GM12892 (cell line): Measurements from ENCODE around the gene CDK3. TPM values are rescaled to one million over a fixed set of nuclear protein-coding genes. Genes with fewer than 3 reads are reported as not detected.
"Not testable (repeated sequence)": the region's sequence is repeated elsewhere in the genome, so short reads cannot be mapped to it uniquely, and the experiment has no call there.

Experiments used
- DNase-seq: peaks from one replicate; pipeline ENCODE4 v3.0.0; 2011; ENCODE audit not compliant: insufficient read length
- FAIRE-seq: peaks from 2 replicates; lab custom pipeline; 2011; peaks lifted over from hg19 to GRCh38; lab: Jason Lieb, UNC
- POLR2A ChIP-seq: IDR thresholded peaks from 2 replicates; pipeline ENCODE4 v1.6.1; 2011; ENCODE audit warnings: low read depth, low read length, control low read depth
- POLR2AphosphoS5 ChIP-seq: IDR thresholded peaks from 2 replicates; pipeline ENCODE4 v1.6.1; 2011; ENCODE audit warnings: low read depth, low read length, control low read depth
- TAF1 ChIP-seq: IDR thresholded peaks from 2 replicates; pipeline ENCODE4 v1.6.1; 2011; ENCODE audit warnings: low read depth, mild to moderate bottlenecking, control low read depth, low read length, borderline replicate concordance
- polyA plus RNA-seq: library from polyadenylated mRNA; unstranded; fragments of >200 nt; gene quantifications from one replicate; pipeline ENCODE4 v1.2.1, GENCODE V29; 2012; ENCODE audit warnings: missing spikeins, inconsistent platforms; ENCODE audit not compliant: missing spikeins

CDK3 gene
- polyA plus RNA-seq: 4.9 TPM

- TF ChIP-seq TAF1 (no peak), POLR2AphosphoS5 (no peak), POLR2A (no peak)
- DNase-seq (peak; percentile 25), FAIRE-seq (no peak)
Measured at GRCh38 chr17:76000755-76001521, at the start of gene CDK3. Gene CDK3 (plus strand): TSS chr17:76000855. CDS start chr17:76001426, 571 bp downstream.

- DNase-seq: no peak
- TF ChIP-seq POLR2A: no peak
- TF ChIP-seq TAF1: no peak
- TF ChIP-seq POLR2AphosphoS5: no peak
- FAIRE-seq: no peak
Measured at GRCh38 chr17:75950855-75951554, 49.6 kb upstream of the CDK3 start.

GRCh38 chr17:75959051-75959838, 41.4 kb upstream of the CDK3 start:
- FAIRE-seq (no peak), DNase-seq (no peak)
- TF ChIP-seq TAF1: no peak
- no peak for TF ChIP-seq POLR2A
- no peak for TF ChIP-seq POLR2AphosphoS5

GRCh38 chr17:75959839-75960511, 40.7 kb upstream of the CDK3 start:
- DNase-seq (no peak), FAIRE-seq (no peak)
- TF ChIP-seq POLR2AphosphoS5: no peak

- TF ChIP-seq POLR2AphosphoS5 (no peak), TAF1 (no peak), POLR2A (no peak)
- DNase-seq (no peak), FAIRE-seq (no peak)
Measured at GRCh38 chr17:75965468-75965867, 35.2 kb upstream of the CDK3 start.

GRCh38 chr17:75969044-75969443, 31.6 kb upstream of the CDK3 start:
- FAIRE-seq, DNase-seq: not testable (repeated sequence)

GRCh38 chr17:75970011-75970523, 30.6 kb upstream of the CDK3 start:
- no peak for DNase-seq
- FAIRE-seq: no peak
- TF ChIP-seq POLR2AphosphoS5 (no peak), POLR2A (no peak), TAF1 (no peak)

- no peak for DNase-seq
- TF ChIP-seq POLR2AphosphoS5 (no peak), TAF1 (no peak), POLR2A (no peak)
- FAIRE-seq: no peak
Measured at GRCh38 chr17:75970626-75971025, 30.0 kb upstream of the CDK3 start.

- not testable (repeated sequence) for FAIRE-seq, DNase-seq
Measured at GRCh38 chr17:75975187-75975586, 25.5 kb upstream of the CDK3 start.

GRCh38 chr17:75975757-75976174, 24.9 kb upstream of the CDK3 start:
- FAIRE-seq (no peak), DNase-seq (no peak)
- TF ChIP-seq POLR2A (no peak), POLR2AphosphoS5 (no peak), TAF1 (no peak)
